Kidney (tissue), 14 donors: ENCODE data around the gene RIMBP2. TPM values are rescaled to one million over a fixed set of nuclear protein-coding genes. Genes with fewer than 3 reads are reported as not detected.

Experiments used
- DNase-seq, 5 donors: peaks; one replicate each; pipeline ENCODE4 v3.0.0-alpha.2; 2013 to 2020
- FAIRE-seq: peaks from 2 replicates; lab custom pipeline; 2012; peaks lifted over from hg19 to GRCh38; lab: Jason Lieb, UNC
- H3K27ac ChIP-seq, 2 donors: one replicate each; pipeline ENCODE4 v1.7.0; 2013; ENCODE audit warnings: low read depth in 2 of 2, low read length in 2 of 2, inconsistent platforms in 1 of 2
- H3K27me3 ChIP-seq: one replicate; pipeline ENCODE4 v1.7.1; 2013; ENCODE audit warnings: low read length, inconsistent platforms; ENCODE audit not compliant: control insufficient read depth, insufficient read depth
- H3K36me3 ChIP-seq, 3 donors: one replicate each; pipeline versions ENCODE4 v1.7.0 to v1.7.1; 2013; ENCODE audit warnings: low read length in 3 of 3, control low read depth in 1 of 3, inconsistent platforms in 1 of 3; ENCODE audit not compliant: insufficient read depth in 3 of 3, control insufficient read depth in 2 of 3
- H3K4me1 ChIP-seq, 3 donors: one replicate each; pipeline versions ENCODE4 v1.7.0 to v1.7.1; 2013; ENCODE audit warnings: low read length in 3 of 3, inconsistent platforms in 1 of 3, low read depth in 1 of 3; ENCODE audit not compliant: control insufficient read depth in 2 of 3, insufficient read depth in 2 of 3
- H3K4me3 ChIP-seq, 3 donors: one replicate each; pipeline versions ENCODE4 v1.7.0 to v1.8.1; 2013; ENCODE audit warnings: low read length in 3 of 3, control low read depth in 1 of 3, inconsistent platforms in 1 of 3
- H3K9ac ChIP-seq, 3 donors: one replicate each; pipeline versions ENCODE4 v1.7.0 to v1.7.1; 2013; ENCODE audit warnings: low read length in 3 of 3, control low read depth in 1 of 3, inconsistent platforms in 1 of 3
- H3K9me3 ChIP-seq, 3 donors: one replicate each; pipeline versions ENCODE4 v1.7.0 to v1.7.1; 2013; ENCODE audit warnings: low read length in 3 of 3, control low read depth in 1 of 3, inconsistent platforms in 1 of 3; ENCODE audit not compliant: control insufficient read depth in 2 of 3, insufficient read depth in 1 of 3
- intact Hi-C: fragments of 100-400 bp; cut with DNase I; formaldehyde crosslinking; loops from one replicate; pipeline ENCODE4 v1.11.1; 2022
- polyA plus RNA-seq: library from polyadenylated mRNA; stranded (reverse); fragments of 350-450 nt; fragmentation: Illumina TruSeq; extraction: RNeasy Lipid Tissue Mini Kit (QIAGEN cat#74804); gene quantifications from one replicate; pipeline ENCODE4 v1.2.3, GENCODE V29; 2014; ENCODE audit warnings: low read depth, low replicate concordance; ENCODE audit not compliant: insufficient read depth
- total RNA-seq: library from RNA; stranded (reverse); fragmentation: NEBNext Ultra II Directional; extraction: Animal tissue kit (Norgen Biotek cat#: 25700); gene quantifications from one replicate; pipeline ENCODE4 v1.2.1, GENCODE V29; 2021
- TF ChIP-seq, protein P1 (sequence below): IDR thresholded peaks from 3 replicates; pipeline ENCODE4 v1.5.1; 2012; ENCODE audit warnings: mild to moderate bottlenecking, moderate library complexity, borderline replicate concordance; ENCODE audit not compliant: insufficient read depth; ENCODE audit errors: extremely low read depth
- donor health status: control.
- donor health status: control.
- donor health status: control.
- donor health status: control.
- donor health status: control.
- donor health status: DM: yes; HTN: yes; CAD: no.
- donor health status: Normal renal cell carcinoma (clear cell type).

The RIMBP2 gene
- total and polyA plus RNA-seq, 2 donors from 2014 or later, result 2.8 to 51.7 TPM

DNA sequence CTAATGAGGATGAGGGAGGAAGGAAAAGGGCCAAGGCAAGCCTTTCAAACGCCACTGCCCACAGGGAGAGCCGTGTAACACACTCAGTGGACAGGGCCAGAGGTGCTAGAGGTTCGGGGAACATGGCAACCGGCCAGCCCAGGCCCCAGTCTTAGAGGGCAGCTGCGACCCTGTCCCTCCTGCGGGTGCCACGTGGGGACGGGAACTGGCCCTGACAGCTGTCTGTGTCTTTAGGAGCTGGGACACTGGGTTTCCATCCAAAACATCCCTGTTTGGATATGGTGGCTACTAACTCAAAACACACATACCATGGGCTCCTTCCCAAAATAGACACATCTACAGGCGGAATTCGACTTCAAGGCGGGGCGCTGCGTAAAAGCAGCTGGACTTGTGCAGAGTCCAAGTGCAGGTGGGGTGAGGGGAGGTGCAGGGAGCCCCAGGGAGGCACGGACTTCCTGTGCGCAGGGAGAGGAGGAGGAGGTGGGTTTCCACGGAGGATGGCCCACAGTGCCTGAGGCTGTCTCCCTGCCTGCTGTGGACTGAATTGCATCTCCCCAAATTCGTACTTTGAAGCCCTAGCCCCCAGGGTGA lies 193.8 kb downstream of the RIMBP2 start:
- Histone ChIP-seq H3K27me3 (no peaks in the 10 kb centered on the region), H3K36me3 (no peaks in the 10 kb centered on the region), H3K4me1 (no peaks in the 10 kb centered on the region), H3K27ac (no peak overlapping the region), H3K4me3 (no peak overlapping the region), H3K9me3 (no peaks in the 10 kb centered on the region), H3K9ac (no peak overlapping the region)
- TF ChIP-seq, protein P1, sequence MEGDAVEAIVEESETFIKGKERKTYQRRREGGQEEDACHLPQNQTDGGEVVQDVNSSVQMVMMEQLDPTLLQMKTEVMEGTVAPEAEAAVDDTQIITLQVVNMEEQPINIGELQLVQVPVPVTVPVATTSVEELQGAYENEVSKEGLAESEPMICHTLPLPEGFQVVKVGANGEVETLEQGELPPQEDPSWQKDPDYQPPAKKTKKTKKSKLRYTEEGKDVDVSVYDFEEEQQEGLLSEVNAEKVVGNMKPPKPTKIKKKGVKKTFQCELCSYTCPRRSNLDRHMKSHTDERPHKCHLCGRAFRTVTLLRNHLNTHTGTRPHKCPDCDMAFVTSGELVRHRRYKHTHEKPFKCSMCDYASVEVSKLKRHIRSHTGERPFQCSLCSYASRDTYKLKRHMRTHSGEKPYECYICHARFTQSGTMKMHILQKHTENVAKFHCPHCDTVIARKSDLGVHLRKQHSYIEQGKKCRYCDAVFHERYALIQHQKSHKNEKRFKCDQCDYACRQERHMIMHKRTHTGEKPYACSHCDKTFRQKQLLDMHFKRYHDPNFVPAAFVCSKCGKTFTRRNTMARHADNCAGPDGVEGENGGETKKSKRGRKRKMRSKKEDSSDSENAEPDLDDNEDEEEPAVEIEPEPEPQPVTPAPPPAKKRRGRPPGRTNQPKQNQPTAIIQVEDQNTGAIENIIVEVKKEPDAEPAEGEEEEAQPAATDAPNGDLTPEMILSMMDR, result no peak
- intact Hi-C loops, result no loop called here
- no peak for DNase-seq
- FAIRE-seq, result no peak

DNA sequence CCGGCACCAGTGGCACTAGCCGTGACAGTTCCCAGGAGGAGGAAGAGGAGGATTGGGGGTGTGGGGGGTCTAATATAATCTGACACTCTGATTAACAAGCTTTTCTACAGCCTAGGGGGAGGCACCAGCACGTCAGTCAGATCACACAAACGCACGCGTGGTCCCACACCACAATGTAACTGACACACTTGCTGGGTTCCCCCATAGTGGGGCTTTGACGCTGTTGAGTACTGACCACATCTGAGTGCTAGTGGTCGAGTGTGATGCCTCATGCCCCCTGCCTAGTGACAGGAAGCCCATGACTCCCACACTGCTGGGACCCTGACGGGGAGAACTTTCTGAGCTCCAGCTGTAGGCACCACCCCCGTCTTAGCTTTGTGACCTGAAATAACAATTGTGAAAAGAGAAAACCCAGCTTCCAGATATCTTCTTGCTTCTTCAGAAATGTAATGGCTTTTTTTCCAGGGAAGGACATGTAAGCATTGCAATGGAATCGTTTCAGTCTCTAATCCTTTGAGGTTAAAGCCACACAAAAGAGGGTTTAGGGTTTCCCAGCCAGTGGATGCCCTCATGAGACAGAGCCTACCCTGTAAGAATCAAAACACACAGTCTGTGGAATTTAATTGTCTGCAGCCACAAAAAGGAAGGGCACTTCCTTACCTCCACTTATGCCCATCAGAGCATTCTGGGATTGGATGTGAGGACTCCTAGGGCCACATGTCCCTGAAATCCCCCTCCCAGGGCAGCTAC lies 194.5 kb downstream of the RIMBP2 start:
- Histone ChIP-seq H3K9me3 (no peaks in the 10 kb centered on the region), H3K27me3 (no peaks in the 10 kb centered on the region), H3K4me1 (no peaks in the 10 kb centered on the region), H3K27ac (no peak overlapping the region), H3K36me3 (no peaks in the 10 kb centered on the region), H3K4me3 (no peak overlapping the region), H3K9ac (no peak overlapping the region)
- FAIRE-seq, result no peak
- DNase-seq, result no peak
- intact Hi-C loops, result no loop called here
- TF ChIP-seq, protein P1, result no peak

DNA sequence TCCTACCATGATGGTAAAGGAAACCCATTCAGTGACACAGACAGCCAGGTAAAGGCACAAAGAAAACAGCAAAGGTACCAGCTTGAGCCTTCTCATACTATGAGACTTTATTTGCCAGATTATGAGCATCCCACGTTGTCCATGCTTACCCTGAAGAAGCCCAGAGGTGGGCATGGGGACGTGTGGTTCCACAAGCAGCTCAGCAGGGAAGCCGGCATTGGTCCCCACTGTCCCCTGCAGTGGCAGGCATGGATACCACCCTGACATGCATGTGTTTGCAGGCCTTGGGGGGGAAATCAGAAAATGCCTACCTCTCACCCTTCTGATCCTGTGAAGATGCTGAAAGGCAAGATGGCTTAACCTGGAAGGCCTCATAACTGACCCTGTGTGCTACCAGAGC lies 195.3 kb downstream of the RIMBP2 start:
- Histone ChIP-seq H3K4me1 (no peaks in the 10 kb centered on the region), H3K9me3 (peaks cover 0 to 2% (median 1%) of the 10 kb centered on the region in 3 donors), H3K27me3 (no peaks in the 10 kb centered on the region), H3K4me3 (no peak overlapping the region), H3K36me3 (no peaks in the 10 kb centered on the region), H3K27ac (no peak overlapping the region), H3K9ac (no peak overlapping the region)
- no peak for FAIRE-seq
- DNase-seq, result no peak
- intact Hi-C loops, result no loop called here
- TF ChIP-seq, protein P1, result no peak
